Peyer's patch (tissue), 4 donors: Measurements from ENCODE around the gene EMILIN2.

Source experiments
- POLR2A ChIP-seq, 2 donors: fragments of 450-650 bp; IDR thresholded peaks; one replicate each; pipeline ENCODE4 v1.5.1; 2017; ENCODE audit warnings: antibody characterized with exemption in 2 of 2, mild to moderate bottlenecking in 2 of 2, moderate library complexity in 2 of 2
- TF ChIP-seq, protein P1 (sequence below), 6 experiments: fragments of 450-650 bp in 4 of 6; fragments of 200-600 bp in 2 of 6; sonication (generic) in 1 of 6; IDR thresholded peaks; one replicate each; pipeline ENCODE4 v1.5.1; 2017 to 2019; ENCODE audit warnings: antibody characterized with exemption in 6 of 6, mild to moderate bottlenecking in 3 of 6, moderate library complexity in 1 of 6

DNA sequence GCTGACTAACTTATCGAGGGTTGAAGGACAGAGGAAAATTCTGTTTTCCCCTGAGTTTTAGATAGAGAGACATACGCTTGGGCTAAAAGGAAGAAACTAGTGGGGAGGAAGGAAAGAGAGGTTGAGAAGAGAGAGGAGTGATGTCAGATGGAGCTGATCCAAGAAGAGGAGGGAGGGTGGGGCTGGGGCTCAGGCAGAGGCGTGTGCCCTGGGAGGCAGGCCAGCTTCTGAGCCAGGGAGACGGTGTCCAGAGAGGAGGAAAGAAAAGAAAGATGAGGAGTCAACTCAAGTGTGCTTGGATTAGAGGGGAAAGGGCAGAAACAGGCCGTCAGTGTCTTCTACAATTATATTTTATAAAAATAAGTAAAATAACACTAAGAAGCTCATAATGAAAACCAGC is 56.2 kb downstream of the EMILIN2 start:
- TF ChIP-seq, protein P1, sequence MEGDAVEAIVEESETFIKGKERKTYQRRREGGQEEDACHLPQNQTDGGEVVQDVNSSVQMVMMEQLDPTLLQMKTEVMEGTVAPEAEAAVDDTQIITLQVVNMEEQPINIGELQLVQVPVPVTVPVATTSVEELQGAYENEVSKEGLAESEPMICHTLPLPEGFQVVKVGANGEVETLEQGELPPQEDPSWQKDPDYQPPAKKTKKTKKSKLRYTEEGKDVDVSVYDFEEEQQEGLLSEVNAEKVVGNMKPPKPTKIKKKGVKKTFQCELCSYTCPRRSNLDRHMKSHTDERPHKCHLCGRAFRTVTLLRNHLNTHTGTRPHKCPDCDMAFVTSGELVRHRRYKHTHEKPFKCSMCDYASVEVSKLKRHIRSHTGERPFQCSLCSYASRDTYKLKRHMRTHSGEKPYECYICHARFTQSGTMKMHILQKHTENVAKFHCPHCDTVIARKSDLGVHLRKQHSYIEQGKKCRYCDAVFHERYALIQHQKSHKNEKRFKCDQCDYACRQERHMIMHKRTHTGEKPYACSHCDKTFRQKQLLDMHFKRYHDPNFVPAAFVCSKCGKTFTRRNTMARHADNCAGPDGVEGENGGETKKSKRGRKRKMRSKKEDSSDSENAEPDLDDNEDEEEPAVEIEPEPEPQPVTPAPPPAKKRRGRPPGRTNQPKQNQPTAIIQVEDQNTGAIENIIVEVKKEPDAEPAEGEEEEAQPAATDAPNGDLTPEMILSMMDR (IDR thresholded peaks at IDR 0.05) = no peak
- no peak for TF ChIP-seq POLR2A (IDR thresholded peaks at IDR 0.05)
